HG03521 (cell line): ENCODE measurements around the gene ATG16L2.
"Not testable (repeated sequence)": the region's sequence is repeated elsewhere in the genome, so short reads cannot be mapped to it uniquely, and the experiment has no call there.

Experiments used
- ATAC-seq: cut with Tn5 transposase; IDR thresholded peaks from one replicate; pipeline ENCODE4 v1.9.1; 2021; ENCODE audit warnings: mild to moderate bottlenecking, moderate library complexity; ENCODE audit not compliant: unreplicated experiment

The ATG16L2 gene

DNA sequence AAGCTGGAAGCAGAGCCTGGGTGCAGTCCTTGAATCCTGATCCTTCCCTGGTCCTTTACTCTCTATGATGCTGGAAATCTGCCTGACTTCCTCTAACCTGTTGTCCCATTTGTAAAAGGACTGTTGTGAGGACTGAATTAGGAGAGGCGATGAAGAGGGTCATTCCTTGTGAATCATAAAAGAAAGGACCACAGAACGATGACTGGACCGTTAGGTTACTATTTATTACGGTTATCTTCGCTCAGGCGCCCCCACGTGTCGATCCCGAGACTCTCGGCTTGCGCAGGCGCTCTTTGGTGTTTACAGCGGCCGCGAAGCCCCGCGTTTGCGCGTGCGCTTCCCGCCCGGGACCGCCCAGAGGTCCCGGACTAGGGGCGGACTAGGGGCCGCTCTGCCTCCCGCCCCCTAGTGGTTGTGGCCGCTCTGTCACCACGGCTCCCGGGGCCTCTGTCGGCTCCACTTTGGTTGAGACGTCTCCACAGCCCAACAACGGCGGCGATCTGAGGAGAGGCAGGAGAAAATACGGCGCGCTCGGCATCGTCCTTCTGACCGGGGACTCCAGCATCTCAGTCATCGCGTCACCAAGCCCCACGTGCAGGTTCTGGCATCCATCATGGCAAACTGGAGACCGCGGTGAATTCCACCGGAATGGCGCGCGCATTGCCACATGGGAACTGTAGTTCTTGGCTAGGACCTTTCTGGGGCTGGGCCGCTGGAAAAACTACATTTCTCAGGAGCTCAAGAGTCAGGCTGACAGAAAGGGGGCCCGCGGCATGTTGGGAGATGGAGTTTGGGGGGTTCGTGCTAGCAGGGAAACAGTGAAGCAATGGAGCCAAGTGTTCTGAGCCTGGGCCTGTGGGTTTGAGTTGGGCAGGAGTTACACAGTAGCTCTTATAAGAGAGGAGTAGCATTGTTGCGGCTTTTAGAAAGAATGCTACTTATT is 20.5 kb upstream of the ATG16L2 start, which contains the start of gene STARD10:
STARD10 (minus strand) TSS at position 623 of the 943 bp plus-strand sequence. CDS start 12,866 bp downstream, outside the sequence.
- peak; percentile 94 for ATAC-seq

DNA sequence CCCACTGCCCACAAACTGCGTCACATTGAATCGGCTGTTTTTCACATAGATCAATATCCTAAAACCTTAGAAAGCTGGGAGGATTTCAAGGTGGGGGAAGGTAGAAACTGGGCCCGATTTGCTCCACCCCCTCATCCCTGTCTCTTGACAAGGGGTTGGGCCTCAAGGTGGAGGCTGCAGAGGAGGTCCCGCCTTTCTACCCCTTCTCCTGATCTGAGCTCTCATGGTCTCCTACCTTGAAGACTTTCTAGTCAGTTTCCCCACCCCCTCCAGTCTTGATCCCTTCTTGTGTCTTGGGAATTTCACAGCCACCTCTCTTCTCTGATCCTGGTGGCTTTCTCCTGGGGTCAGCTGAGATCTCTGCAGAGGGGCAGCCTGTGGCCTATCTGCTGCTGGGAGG is 15.8 kb upstream of the ATG16L2 start:
- no peak for ATAC-seq

GRCh38 chr11:72799441-72799840 is 14.8 kb upstream of the ATG16L2 start:
- ATAC-seq, result no peak

GRCh38 chr11:72802822-72803221 is 11.4 kb upstream of the ATG16L2 start:
- ATAC-seq, result no peak

DNA sequence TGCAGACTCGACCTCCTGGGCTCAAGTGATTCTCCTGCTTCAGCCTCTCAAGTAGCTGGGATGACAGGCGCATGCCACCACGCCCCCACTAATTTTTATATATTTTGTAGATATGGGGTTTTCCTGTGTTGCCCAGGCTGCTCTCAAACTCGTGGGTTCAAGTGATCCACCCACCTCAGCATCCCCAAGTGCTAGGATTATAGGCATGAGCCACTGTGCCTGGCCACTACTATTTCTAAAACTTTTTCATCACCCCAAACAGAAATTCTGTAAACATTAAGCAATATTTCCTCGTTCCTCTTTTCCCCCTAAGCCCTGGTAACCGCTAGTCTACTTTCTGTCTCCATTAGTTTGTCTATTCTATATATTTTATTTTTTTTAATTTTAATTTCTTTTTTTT is 9.0 kb upstream of the ATG16L2 start:
- ATAC-seq, result no peak

DNA sequence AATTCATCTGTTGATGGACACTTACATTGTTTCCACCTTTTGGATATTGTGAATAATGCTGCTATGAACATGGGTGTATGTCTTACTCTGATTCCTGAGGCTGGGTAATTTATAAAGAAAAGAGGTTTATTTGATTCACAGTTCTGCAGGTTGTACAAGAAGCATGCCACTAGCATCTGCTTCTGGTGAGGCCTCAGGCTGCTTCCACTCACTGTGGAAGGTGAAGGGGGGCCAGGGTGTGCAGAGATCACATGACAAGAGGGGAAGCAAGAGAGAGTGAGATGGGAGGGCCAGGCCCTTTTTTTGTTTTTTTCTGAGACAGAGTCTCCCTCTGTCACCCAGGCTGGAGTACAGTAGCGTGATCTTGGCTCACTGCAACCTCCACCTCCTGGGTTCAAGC is 7.8 kb upstream of the ATG16L2 start:
- ATAC-seq, result not testable (repeated sequence)

- no peak for ATAC-seq
Observed at GRCh38 chr11:72807021-72807693, 7.1 kb upstream of the ATG16L2 start.

DNA sequence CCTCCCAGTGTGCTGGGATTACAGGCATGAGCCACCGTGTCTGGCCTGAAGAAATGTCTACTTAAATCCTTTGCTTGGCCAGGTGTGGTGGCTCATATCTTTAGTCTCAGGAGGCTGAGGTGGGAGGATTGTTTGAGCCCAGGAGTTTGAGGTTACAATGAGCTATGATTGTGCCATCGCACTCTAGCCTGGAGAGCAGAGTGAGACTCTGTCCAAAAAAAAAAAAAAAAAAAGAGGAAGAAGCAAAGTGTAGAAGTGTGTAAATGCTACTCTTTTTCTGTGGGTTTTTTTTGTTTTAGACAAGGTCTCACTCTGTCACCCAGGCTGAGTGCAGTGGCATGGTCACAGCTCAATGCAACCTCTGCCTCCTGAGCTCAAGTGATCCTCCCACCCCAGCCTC is 6.4 kb upstream of the ATG16L2 start:
- no peak for ATAC-seq

DNA sequence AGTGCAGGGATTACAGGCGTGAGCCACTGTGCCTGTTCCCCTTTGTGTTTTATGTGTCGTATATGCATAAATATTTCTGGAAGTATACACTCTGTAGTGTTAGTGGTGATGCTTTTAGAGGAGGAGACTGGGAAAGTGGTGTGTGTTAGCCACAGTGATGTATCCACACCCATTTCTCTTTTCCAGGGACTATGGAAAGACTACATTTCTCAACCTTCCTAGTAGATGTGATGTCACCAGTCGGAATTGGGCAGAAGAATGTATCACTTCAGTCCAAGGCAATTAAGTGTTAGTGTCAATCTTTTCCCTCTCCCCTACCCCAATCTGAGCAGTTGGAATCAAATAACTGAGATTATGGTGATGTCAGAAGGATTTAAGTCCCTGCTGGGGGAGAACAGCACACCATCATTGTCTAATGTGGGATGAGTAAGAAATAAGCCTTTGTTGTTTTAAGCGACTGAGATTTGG is 5.8 kb upstream of the ATG16L2 start:
- ATAC-seq, result no peak

- not testable (repeated sequence) for ATAC-seq
Observed at GRCh38 chr11:72811686-72812085, 2.5 kb upstream of the ATG16L2 start.

DNA sequence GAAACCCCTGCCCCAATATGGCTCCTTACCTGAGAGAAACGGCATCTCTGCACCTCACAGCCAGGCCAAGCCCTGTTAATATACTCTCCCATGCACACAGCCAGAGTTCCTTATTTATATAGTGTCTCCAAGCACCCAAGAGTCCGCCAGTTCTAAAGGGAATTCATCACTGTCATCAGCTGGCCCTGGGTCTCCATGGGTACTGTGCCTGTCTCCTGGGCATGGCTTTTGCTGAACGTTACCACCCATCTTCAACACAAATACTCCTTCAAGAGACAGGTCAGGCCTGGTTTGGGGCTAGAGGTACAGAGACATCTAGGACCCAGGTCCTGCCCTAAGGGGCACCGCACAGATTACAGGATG is 1.6 kb upstream of the ATG16L2 start:
- ATAC-seq, result no peak

GRCh38 chr11:72812967-72813739 is 1.1 kb upstream of the ATG16L2 start:
- no peak for ATAC-seq

GRCh38 chr11:72813740-72814285 is 398 bp upstream of the ATG16L2 start:
- ATAC-seq, result peak; percentile 45

- ATAC-seq, result no peak
Observed at GRCh38 chr11:72815110-72815618, 953 bp downstream of the ATG16L2 start.

- ATAC-seq, result no peak
Observed at GRCh38 chr11:72816404-72816990, 2.3 kb downstream of the ATG16L2 start.

DNA sequence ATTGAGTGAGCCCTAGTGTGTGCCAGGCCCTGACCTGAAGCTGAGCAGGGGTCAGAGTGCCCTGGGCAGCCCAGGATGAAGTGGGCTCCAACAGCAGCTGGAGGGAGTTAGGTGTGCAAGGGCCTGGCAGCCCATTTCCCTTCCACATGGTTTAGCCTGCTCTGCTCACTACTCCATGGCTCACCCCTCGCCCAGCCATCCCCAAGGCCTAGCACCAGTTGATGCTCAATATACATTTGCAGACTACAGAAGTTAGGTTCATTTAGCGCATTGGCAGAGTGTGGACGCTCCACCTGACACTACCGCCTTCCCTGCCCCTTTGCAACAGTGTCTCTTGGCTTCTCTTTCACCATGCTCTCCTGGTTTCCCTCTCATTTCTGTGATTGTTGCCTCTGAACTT is 3.8 kb downstream of the ATG16L2 start:
- no peak for ATAC-seq

DNA sequence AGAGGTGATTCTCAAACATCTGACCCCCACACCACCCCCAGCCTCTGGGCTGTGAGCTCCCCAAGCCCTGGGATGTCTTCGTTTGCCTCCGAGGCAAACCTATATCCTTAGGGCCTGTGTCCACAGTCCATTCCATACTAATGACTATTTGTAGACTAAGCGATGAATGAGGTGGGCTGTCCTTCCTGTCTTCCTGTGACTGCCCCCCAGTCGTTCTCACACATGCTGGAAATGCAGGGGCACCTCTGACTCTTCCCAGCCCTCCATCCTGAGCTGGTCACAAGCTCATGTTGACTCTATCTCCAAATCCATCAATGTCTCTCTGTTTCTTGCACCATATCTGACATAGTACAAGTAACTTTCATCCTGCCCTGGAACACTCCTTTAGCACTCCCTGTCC is 4.8 kb downstream of the ATG16L2 start:
- no peak for ATAC-seq

- no peak for ATAC-seq
Observed at GRCh38 chr11:72820439-72821139, 6.4 kb downstream of the ATG16L2 start.

- ATAC-seq, result no peak
Observed at GRCh38 chr11:72821221-72821919, 7.2 kb downstream of the ATG16L2 start.
